ENCODE data around the gene LIX1. TPM values are rescaled to one million over a fixed set of nuclear protein-coding genes. Genes with fewer than 3 reads are reported as not detected.
A peak's percentile ranks its signal among the peaks of the same experiment; 100 is the strongest.

The LIX1 gene
- total RNA-seq, 4 donors from 2014 or later, result under 0.01 TPM; not detected in 2

GRCh38 chr5:97111004-97111403, 31.4 kb downstream of the LIX1 start:
- no peak for DNase-seq (ENCODE audit: low spot score in 2 of 2)
- Histone ChIP-seq H3K36me3 (no peaks in the 10 kb centered on the region), H3K27ac (no peak overlapping the region), H3K4me1 (no peaks in the 10 kb centered on the region), H3K9me3 (no peaks in the 10 kb centered on the region), H3K4me3 (no peak overlapping the region), H3K27me3 (no peaks in the 10 kb centered on the region)
- TF ChIP-seq POLR2A (IDR thresholded peaks at IDR 0.05) (no peak), EP300 (IDR thresholded peaks at IDR 0.05) (no peak), CTCF (IDR thresholded peaks at IDR 0.05) (no peak)
- 78% methylated on average over 5 of the region's 5 CpGs for WGBS, 2 donors

GRCh38 chr5:97107318-97107717, 35.1 kb downstream of the LIX1 start:
- Histone ChIP-seq H3K9me3 (no peaks in the 10 kb centered on the region), H3K4me3 (no peak overlapping the region), H3K27ac (no peak overlapping the region), H3K36me3 (no peaks in the 10 kb centered on the region), H3K27me3 (no peaks in the 10 kb centered on the region), H3K4me1 (no peaks in the 10 kb centered on the region)
- no peak for DNase-seq (ENCODE audit: low spot score in 2 of 2)
- TF ChIP-seq EP300 (IDR thresholded peaks at IDR 0.05) (no peak), CTCF (IDR thresholded peaks at IDR 0.05) (no peak), POLR2A (IDR thresholded peaks at IDR 0.05) (no peak)
- WGBS, 2 donors, result 81 to 86% methylated on average over 7 of the region's 7 CpGs

- Histone ChIP-seq H3K4me3 (no peak overlapping the region), H3K36me3 (no peaks in the 10 kb centered on the region), H3K27ac (no peak overlapping the region), H3K9me3 (no peaks in the 10 kb centered on the region), H3K4me1 (peaks cover 0 to 2% (median 0%) of the 10 kb centered on the region in 4 donors), H3K27me3 (no peaks in the 10 kb centered on the region)
- WGBS, 2 donors, result 77 to 83% methylated on average over 2 of the region's 2 CpGs
- TF ChIP-seq EP300 (IDR thresholded peaks at IDR 0.05) (no peak), POLR2A (IDR thresholded peaks at IDR 0.05) (no peak), CTCF (IDR thresholded peaks at IDR 0.05) (no peak)
- DNase-seq (ENCODE audit: low spot score in 2 of 2), result no peak
Measured at GRCh38 chr5:97106216-97106581, 36.2 kb downstream of the LIX1 start.

- no peaks in the 10 kb centered on the region for H3K36me3 ChIP-seq
- H3K9me3 ChIP-seq, result no peaks in the 10 kb centered on the region
- 77 to 80% methylated on average over 13 of the region's 13 CpGs for WGBS, 2 donors
- peaks cover 0 to 8% (median 0%) of the 10 kb centered on the region in 4 donors for H3K4me1 ChIP-seq
- DNase-seq (ENCODE audit: low spot score in 2 of 2), result no peak
- TF ChIP-seq EP300 (IDR thresholded peaks at IDR 0.05), result no peak
- H3K27me3 ChIP-seq, result no peaks in the 10 kb centered on the region
- no peak overlapping the region for H3K27ac ChIP-seq
- H3K4me3 ChIP-seq, result no peak overlapping the region
Measured at GRCh38 chr5:97105501-97106215, 36.8 kb downstream of the LIX1 start.

GRCh38 chr5:97102010-97102470, 40.4 kb downstream of the LIX1 start:
- no peak for TF ChIP-seq EP300 (IDR thresholded peaks at IDR 0.05)
- TF ChIP-seq CTCF (IDR thresholded peaks at IDR 0.05), result no peak
- no peak for TF ChIP-seq POLR2A (IDR thresholded peaks at IDR 0.05)
- no peak for DNase-seq (ENCODE audit: low spot score in 2 of 2)
- Histone ChIP-seq H3K27ac (peak overlapping the region in 2 of 4 donors; percentile 68 to 69), H3K36me3 (no peaks in the 10 kb centered on the region), H3K27me3 (no peaks in the 10 kb centered on the region), H3K4me3 (no peak overlapping the region), H3K4me1 (peaks cover 0 to 26% (median 0%) of the 10 kb centered on the region in 4 donors), H3K9me3 (no peaks in the 10 kb centered on the region)
- WGBS, 2 donors, result 52 to 54% methylated on average over 8 of the region's 8 CpGs
